ENCODE measurements around the gene LONP2.
A peak's percentile ranks its signal among the peaks of the same experiment; 100 is the strongest.
"Not testable (repeated sequence)": the region's sequence is repeated elsewhere in the genome, so short reads cannot be mapped to it uniquely, and the experiment has no call there.

Gene LONP2

DNA sequence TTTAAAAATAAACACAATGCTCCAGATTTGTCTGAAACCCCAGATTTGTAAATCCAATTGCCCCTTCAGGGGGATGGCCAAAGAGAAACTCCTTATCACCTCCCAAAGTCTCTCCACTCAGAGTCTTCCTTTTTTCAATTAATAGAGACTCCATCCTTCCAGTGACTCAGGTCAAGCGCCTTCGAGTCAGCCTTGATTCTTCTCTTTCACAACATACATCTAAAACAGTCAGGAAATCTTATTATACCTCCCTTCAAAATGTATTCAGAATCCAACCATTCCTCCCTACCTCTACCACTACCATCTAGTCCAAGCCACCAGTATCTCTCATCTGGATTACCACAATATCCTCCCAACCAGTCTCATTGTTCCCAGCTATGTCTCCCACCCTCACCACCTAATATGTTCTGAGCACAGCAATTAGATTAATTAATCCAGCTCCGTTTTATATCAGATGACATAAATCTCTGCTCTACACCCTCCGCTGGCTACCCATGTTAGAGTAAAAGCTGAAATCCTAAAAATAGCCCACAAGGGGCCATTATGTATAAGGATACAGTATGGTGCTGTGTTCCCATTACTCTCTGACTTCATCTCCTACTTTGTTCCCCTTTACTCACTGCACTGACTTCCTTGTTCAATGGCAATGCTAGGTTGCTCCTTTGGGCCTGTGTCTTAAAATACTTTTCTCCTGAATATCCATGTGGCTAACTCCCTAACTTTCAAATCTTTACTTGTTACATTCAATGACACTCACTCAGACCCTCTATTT, 129.3 kb downstream of the LONP2 start:
- no peaks in the 10 kb centered on the region for H3K27me3 ChIP-seq (ENCODE audit: control insufficient read depth in 1 of 2, insufficient read depth in 2 of 2, low read length in 2 of 2)
- no peak overlapping the region for H3K4me3 ChIP-seq (ENCODE audit: low read depth in 1 of 2, low read length in 2 of 2)
- H3K36me3 ChIP-seq (ENCODE audit: insufficient read depth, low read length) = no peaks in the 10 kb centered on the region
- H3K4me1 ChIP-seq (ENCODE audit: insufficient read depth, low read length) = peaks cover 34% of the 10 kb centered on the region
- no peaks in the 10 kb centered on the region for H3K9me3 ChIP-seq (ENCODE audit: low read length)
- no peak overlapping the region for H3K27ac ChIP-seq (ENCODE audit: low read depth, low read length)
- H3K9ac ChIP-seq (ENCODE audit: low read length) = no peak overlapping the region

DNA sequence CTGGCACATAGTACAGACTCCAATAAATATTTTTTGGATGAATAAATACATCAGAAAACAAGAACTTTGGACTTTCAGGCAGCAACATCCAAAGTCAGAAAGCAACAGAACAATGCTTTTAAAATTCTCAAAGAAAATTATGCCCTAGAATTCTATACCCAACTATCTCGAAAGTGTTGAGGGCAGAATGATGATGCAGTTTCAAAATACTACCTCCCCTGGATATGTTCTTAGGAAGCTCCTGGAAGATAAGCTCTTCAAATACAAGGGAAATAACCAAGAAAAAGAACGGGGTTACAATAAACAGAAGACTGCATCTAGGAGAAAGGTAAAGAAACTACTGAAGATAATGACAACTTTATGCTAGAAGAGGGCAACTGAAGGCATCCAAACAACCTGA, 130.2 kb downstream of the LONP2 start:
- Histone ChIP-seq H3K9ac (ENCODE audit: low read length) (no peak overlapping the region), H3K9me3 (ENCODE audit: low read length) (no peaks in the 10 kb centered on the region), H3K36me3 (ENCODE audit: insufficient read depth, low read length) (no peaks in the 10 kb centered on the region), H3K27ac (ENCODE audit: low read depth, low read length) (no peak overlapping the region), H3K4me1 (ENCODE audit: insufficient read depth, low read length) (peaks cover 42% of the 10 kb centered on the region), H3K4me3 (ENCODE audit: low read depth in 1 of 2, low read length in 2 of 2) (no peak overlapping the region), H3K27me3 (ENCODE audit: control insufficient read depth in 1 of 2, insufficient read depth in 2 of 2, low read length in 2 of 2) (no peaks in the 10 kb centered on the region)

DNA sequence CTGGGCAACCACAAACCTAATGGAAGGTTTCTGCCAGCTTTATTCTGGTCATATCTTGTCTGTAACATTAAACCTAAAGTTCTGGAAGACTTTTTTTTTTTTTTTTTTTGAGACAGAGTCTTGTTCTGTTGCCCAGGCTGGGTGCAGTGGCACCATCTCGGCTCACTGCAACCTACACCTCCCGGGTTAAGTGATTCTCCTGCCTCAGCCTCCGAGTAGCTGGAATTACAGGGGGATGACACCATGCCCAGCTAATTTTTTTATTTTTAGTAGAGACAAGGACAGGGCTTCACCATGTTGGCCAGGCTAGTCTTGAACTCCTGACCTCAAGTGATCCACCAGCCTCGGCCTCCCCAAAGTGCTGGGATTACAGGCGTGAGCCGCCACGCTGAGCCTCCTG, 133.2 kb downstream of the LONP2 start:
- H3K36me3 ChIP-seq (ENCODE audit: insufficient read depth, low read length); H3K9ac ChIP-seq (ENCODE audit: low read length); H3K4me3 ChIP-seq (ENCODE audit: low read depth in 1 of 2, low read length in 2 of 2); H3K27ac ChIP-seq (ENCODE audit: low read depth, low read length); H3K9me3 ChIP-seq (ENCODE audit: low read length); H3K27me3 ChIP-seq (ENCODE audit: control insufficient read depth in 1 of 2, insufficient read depth in 2 of 2, low read length in 2 of 2): not testable (repeated sequence)
- peaks cover 46% of the 10 kb centered on the region for H3K4me1 ChIP-seq (ENCODE audit: insufficient read depth, low read length)

- H3K27me3 ChIP-seq (ENCODE audit: control insufficient read depth in 1 of 2, insufficient read depth in 2 of 2, low read length in 2 of 2) = no peaks in the 10 kb centered on the region
- H3K4me1 ChIP-seq (ENCODE audit: insufficient read depth, low read length) = peaks cover 48% of the 10 kb centered on the region
- no peak overlapping the region for H3K4me3 ChIP-seq (ENCODE audit: low read depth in 1 of 2, low read length in 2 of 2)
- H3K27ac ChIP-seq (ENCODE audit: low read depth, low read length) = no peak overlapping the region
- no peak overlapping the region for H3K9ac ChIP-seq (ENCODE audit: low read length)
- no peaks in the 10 kb centered on the region for H3K9me3 ChIP-seq (ENCODE audit: low read length)
- no peaks in the 10 kb centered on the region for H3K36me3 ChIP-seq (ENCODE audit: insufficient read depth, low read length)
Observed at GRCh38 chr16:48378276-48378675, 134.2 kb downstream of the LONP2 start.

DNA sequence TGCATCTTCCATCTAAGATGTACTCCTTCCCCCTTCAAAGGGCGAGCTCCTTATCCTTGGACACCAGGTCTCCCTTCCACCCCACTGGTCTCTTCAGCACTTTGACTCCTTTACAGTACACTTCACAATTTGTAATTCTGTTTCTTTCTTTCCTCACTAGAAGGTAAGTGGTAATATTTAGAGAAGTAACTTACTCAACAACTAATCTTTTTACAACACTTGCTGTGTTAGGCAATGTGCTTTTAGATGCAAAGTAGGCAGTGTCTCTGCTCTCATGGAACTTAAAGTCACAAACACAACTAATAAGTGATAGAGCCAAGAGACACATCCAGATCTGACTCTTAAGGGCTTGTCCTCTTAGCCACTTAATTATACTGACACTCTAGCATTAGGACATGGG, 134.7 kb downstream of the LONP2 start:
- no peak overlapping the region for H3K27ac ChIP-seq (ENCODE audit: low read depth, low read length)
- no peak overlapping the region for H3K4me3 ChIP-seq (ENCODE audit: low read depth in 1 of 2, low read length in 2 of 2)
- H3K27me3 ChIP-seq (ENCODE audit: control insufficient read depth in 1 of 2, insufficient read depth in 2 of 2, low read length in 2 of 2) = no peaks in the 10 kb centered on the region
- no peak overlapping the region for H3K9ac ChIP-seq (ENCODE audit: low read length)
- no peaks in the 10 kb centered on the region for H3K36me3 ChIP-seq (ENCODE audit: insufficient read depth, low read length)
- H3K4me1 ChIP-seq (ENCODE audit: insufficient read depth, low read length) = peaks cover 49% of the 10 kb centered on the region
- H3K9me3 ChIP-seq (ENCODE audit: low read length) = no peaks in the 10 kb centered on the region

DNA sequence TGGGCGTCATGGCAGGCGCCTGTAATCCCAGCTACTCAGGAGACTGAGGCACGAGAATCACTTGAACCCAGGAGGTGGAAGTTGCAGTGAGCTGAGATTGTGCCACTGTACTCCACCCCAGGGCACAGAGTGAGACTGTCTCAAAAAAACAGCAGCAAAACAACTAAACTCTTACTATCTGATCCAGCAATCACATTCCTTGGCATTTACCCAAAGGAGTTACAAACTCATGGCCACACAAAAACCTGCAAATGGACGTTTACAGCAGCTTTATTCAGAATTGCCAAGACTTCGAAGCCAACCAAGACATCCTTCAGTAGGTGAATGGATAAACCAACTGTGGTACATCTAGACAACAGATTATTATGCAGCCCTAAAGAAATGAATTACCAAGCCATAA, 137.1 kb downstream of the LONP2 start:
- H3K27ac ChIP-seq (ENCODE audit: low read depth, low read length) = no peak overlapping the region
- H3K9ac ChIP-seq (ENCODE audit: low read length) = no peak overlapping the region
- no peaks in the 10 kb centered on the region for H3K36me3 ChIP-seq (ENCODE audit: insufficient read depth, low read length)
- H3K4me3 ChIP-seq (ENCODE audit: low read depth in 1 of 2, low read length in 2 of 2) = no peak overlapping the region
- H3K27me3 ChIP-seq (ENCODE audit: control insufficient read depth in 1 of 2, insufficient read depth in 2 of 2, low read length in 2 of 2) = no peaks in the 10 kb centered on the region
- no peaks in the 10 kb centered on the region for H3K9me3 ChIP-seq (ENCODE audit: low read length)
- peaks cover 32% of the 10 kb centered on the region for H3K4me1 ChIP-seq (ENCODE audit: insufficient read depth, low read length)

DNA sequence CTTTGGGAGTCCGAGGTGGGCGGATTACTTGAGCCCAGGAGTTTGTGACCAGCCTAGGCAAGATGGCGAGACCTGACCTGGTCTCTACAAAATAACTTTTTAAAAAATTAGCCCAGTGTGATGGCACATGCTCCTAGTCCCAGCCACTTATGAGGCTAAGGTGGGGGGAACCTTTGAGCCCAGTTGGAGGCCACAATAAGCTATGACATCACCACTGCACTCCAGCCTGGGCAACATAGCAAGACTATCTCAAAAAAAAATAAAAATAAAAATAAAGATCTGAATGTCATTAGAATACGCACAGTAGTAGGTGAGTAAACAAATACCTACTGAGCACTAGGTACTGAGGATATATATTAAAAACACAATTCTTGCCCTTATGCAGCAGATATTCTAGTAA, 138.0 kb downstream of the LONP2 start:
- no peak overlapping the region for H3K27ac ChIP-seq (ENCODE audit: low read depth, low read length)

GRCh38 chr16:48383009-48383876, 139.1 kb downstream of the LONP2 start:
- no peaks in the 10 kb centered on the region for H3K9me3 ChIP-seq (ENCODE audit: low read length)
- peaks cover 32% of the 10 kb centered on the region for H3K4me1 ChIP-seq (ENCODE audit: insufficient read depth, low read length)
- H3K9ac ChIP-seq (ENCODE audit: low read length) = peak overlapping the region; percentile 74
- peak overlapping the region; percentile 64 to 81 for H3K4me3 ChIP-seq (ENCODE audit: low read depth in 1 of 2, low read length in 2 of 2)
- H3K27ac ChIP-seq (ENCODE audit: low read depth, low read length) = peak overlapping the region; percentile 82
- no peaks in the 10 kb centered on the region for H3K36me3 ChIP-seq (ENCODE audit: insufficient read depth, low read length)
- no peaks in the 10 kb centered on the region for H3K27me3 ChIP-seq (ENCODE audit: control insufficient read depth in 1 of 2, insufficient read depth in 2 of 2, low read length in 2 of 2)

More for the DNA sequence above, 138.0 kb downstream of the LONP2 start:
- H3K36me3 ChIP-seq (ENCODE audit: insufficient read depth, low read length) = no peaks in the 10 kb centered on the region
- no peak overlapping the region for H3K4me3 ChIP-seq (ENCODE audit: low read depth in 1 of 2, low read length in 2 of 2)
- H3K9ac ChIP-seq (ENCODE audit: low read length) = no peak overlapping the region
- H3K9me3 ChIP-seq (ENCODE audit: low read length) = no peaks in the 10 kb centered on the region
- no peaks in the 10 kb centered on the region for H3K27me3 ChIP-seq (ENCODE audit: control insufficient read depth in 1 of 2, insufficient read depth in 2 of 2, low read length in 2 of 2)
- peaks cover 32% of the 10 kb centered on the region for H3K4me1 ChIP-seq (ENCODE audit: insufficient read depth, low read length)

DNA sequence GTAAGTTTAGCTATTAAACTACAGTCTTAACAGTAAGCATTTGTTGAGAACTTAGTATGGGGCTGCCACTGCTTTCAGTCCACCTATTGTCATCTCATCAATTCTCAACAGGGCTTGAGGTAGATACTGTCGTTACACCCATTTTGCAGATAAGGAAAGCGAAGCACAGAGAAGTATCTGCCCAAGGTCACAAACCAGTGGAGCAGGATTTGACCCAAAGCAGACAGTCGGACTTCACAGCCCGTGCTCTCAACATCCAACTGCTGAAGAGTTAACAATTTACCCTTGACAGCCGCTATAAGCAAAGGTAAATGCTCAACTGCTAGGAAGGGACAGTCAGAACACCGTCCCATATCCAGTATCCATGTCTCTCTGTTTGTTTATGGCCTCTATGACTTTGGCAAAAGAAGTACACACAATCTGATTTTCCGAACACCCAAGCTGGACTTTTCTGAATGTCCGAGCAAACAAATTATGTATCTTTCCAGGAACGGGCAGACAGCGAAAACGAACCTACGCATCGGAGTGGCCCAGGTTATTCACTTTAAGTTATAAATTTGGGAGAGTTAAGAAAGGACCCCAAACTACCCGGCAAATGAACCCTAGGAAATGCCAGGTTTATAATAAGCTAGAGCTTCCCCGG, 139.9 kb downstream of the LONP2 start:
- Histone ChIP-seq H3K36me3 (ENCODE audit: insufficient read depth, low read length) (no peaks in the 10 kb centered on the region), H3K4me1 (ENCODE audit: insufficient read depth, low read length) (peaks cover 25% of the 10 kb centered on the region), H3K4me3 (ENCODE audit: low read depth in 1 of 2, low read length in 2 of 2) (peak overlapping the region; percentile 64 to 81), H3K27ac (ENCODE audit: low read depth, low read length) (peak overlapping the region; percentile 82), H3K9ac (ENCODE audit: low read length) (peak overlapping the region; percentile 74), H3K9me3 (ENCODE audit: low read length) (no peaks in the 10 kb centered on the region), H3K27me3 (ENCODE audit: control insufficient read depth in 1 of 2, insufficient read depth in 2 of 2, low read length in 2 of 2) (no peaks in the 10 kb centered on the region)

- peak overlapping the region; percentile 74 for H3K9ac ChIP-seq (ENCODE audit: low read length)
- peaks cover 18% of the 10 kb centered on the region for H3K4me1 ChIP-seq (ENCODE audit: insufficient read depth, low read length)
- H3K9me3 ChIP-seq (ENCODE audit: low read length) = no peaks in the 10 kb centered on the region
- peak overlapping the region; percentile 64 to 81 for H3K4me3 ChIP-seq (ENCODE audit: low read depth in 1 of 2, low read length in 2 of 2)
- H3K36me3 ChIP-seq (ENCODE audit: insufficient read depth, low read length) = no peaks in the 10 kb centered on the region
- H3K27ac ChIP-seq (ENCODE audit: low read depth, low read length) = peak overlapping the region; percentile 82
- no peaks in the 10 kb centered on the region for H3K27me3 ChIP-seq (ENCODE audit: control insufficient read depth in 1 of 2, insufficient read depth in 2 of 2, low read length in 2 of 2)
Observed at GRCh38 chr16:48384520-48385252, 140.6 kb downstream of the LONP2 start.

Measured in muscle layer of colon (tissue), 2 donors.